SK-N-MC (cell line): Measurements from ENCODE around the gene C7.

ENCODE experiments used
- EZH2 ChIP-seq: fragments of 200-600 bp; sonication (generic); IDR thresholded peaks from one replicate; pipeline ENCODE4 v1.6.1; 2017; ENCODE audit warnings: antibody characterized with exemption
- FOXP2 ChIP-seq: optimal IDR thresholded peaks from 2 replicates; pipeline ENCODE3; 2011; ENCODE audit warnings: mild to moderate bottlenecking, moderate library complexity; ENCODE audit not compliant: insufficient read depth; ENCODE audit errors: extremely low read length, control extremely low read depth
- POLR2AphosphoS5 ChIP-seq: IDR thresholded peaks from 2 replicates; pipeline ENCODE4 v1.6.1; 2012; ENCODE audit warnings: mild to moderate bottlenecking, low read depth, low read length, borderline replicate concordance

DNA sequence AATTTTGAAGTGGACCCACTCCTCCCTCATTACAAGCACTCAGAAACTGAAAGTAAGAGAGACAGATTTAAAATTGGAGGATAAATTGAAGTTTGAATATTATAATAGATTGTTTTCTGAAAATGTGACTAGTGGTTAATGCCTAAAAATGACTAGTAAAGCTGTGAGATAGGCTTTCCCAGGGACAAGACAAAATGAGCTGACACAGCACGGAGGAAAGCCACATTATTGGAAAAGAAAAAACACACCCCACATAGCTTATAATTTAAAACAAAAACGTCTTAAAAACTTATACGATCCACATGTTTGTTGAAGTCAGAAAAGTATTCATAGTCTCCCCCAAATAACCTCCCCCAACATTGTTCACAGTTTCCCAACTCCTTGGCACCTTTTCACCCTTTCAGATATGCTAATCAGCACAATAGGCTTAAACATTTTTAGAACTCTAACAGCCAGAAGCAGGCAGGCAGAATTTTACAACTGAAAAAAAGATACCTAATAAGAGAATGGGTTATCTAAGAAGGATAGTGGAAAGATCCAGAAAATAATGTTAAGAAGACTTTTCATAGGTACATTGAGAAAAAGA is 6.1 kb downstream of the C7 start:
- TF ChIP-seq EZH2 (no peak), POLR2AphosphoS5 (no peak), FOXP2 (no peak)
